Body of pancreas (tissue), 4 donors: ENCODE measurements around the gene USP48.

Experiments
- POLR2A ChIP-seq, 3 donors: fragments of 450-650 bp; IDR thresholded peaks; one replicate each; pipeline ENCODE4 v1.6.1; 2016; ENCODE audit warnings: antibody characterized with exemption in 3 of 3, mild to moderate bottlenecking in 2 of 3
- TF ChIP-seq, protein P1 (sequence below), 7 experiments: fragments of 450-650 bp in 4 of 7; fragments of 200-600 bp in 3 of 7; sonication (generic) in 3 of 7; IDR thresholded peaks; one replicate each; pipeline ENCODE4 v1.5.1; 2016 to 2019; ENCODE audit warnings: antibody characterized with exemption in 7 of 7

DNA sequence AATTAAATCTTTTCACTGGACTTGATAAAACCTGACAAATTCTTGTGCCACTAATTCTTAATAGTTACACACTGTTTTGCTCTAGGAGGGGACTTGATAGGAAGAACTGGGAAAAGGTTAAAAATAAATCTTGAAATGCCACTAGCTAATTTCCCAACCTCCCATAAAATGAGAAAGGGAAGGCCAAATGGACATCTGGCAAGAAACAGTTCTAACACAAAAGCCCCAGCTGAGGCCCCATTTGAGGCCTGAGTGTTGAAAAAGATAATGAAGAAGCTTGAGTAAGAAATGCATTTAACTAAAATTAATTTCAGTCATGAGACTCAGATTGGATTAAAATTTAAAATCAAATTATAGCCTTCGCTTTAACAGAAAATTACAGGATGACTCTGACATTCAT is 102.6 kb downstream of the USP48 start:
- TF ChIP-seq, protein P1, sequence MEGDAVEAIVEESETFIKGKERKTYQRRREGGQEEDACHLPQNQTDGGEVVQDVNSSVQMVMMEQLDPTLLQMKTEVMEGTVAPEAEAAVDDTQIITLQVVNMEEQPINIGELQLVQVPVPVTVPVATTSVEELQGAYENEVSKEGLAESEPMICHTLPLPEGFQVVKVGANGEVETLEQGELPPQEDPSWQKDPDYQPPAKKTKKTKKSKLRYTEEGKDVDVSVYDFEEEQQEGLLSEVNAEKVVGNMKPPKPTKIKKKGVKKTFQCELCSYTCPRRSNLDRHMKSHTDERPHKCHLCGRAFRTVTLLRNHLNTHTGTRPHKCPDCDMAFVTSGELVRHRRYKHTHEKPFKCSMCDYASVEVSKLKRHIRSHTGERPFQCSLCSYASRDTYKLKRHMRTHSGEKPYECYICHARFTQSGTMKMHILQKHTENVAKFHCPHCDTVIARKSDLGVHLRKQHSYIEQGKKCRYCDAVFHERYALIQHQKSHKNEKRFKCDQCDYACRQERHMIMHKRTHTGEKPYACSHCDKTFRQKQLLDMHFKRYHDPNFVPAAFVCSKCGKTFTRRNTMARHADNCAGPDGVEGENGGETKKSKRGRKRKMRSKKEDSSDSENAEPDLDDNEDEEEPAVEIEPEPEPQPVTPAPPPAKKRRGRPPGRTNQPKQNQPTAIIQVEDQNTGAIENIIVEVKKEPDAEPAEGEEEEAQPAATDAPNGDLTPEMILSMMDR (IDR thresholded peaks at IDR 0.05) = no peak
- TF ChIP-seq POLR2A (IDR thresholded peaks at IDR 0.05) = no peak
